Gastrocnemius medialis (tissue), 4 donors: ENCODE results near the gene ZC3H4.

Experiments used
- POLR2A ChIP-seq, 2 donors: fragments of 450-650 bp; IDR thresholded peaks; one replicate each; pipeline ENCODE4 v1.6.1; 2017; ENCODE audit warnings: antibody characterized with exemption in 2 of 2, mild to moderate bottlenecking in 2 of 2, moderate library complexity in 2 of 2
- TF ChIP-seq, protein P1 (sequence below), 5 experiments: fragments of 450-650 bp in 3 of 5; fragments of 200-600 bp in 2 of 5; sonication (generic) in 2 of 5; IDR thresholded peaks in 4 of 5; conservative IDR thresholded peaks in 1 of 5; 1 replicate in 4 of 5; 2 replicates in 1 of 5; pipeline ENCODE4 v1.5.1; 2016 to 2019; ENCODE audit warnings: antibody characterized with exemption in 5 of 5, mild to moderate bottlenecking in 3 of 5, moderate library complexity in 3 of 5

DNA sequence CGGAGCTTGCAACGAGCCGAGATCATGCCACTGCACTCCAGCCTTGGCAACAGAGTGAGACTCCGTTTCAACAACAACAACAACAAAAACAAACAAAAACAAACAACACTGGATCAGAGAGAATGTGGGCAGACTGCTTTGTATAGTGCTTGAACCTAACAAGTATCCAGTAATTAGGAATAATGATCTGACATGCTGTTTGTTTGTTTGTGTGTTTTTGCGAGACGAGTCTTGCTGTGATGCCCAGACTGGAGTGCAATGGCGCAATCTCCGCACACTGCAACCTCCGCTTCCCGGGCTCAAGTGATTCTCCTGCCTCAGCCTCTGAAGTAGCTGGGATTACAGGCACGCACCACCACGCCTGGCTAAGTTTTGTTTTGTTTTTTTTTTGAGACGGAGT, 31.1 kb upstream of the ZC3H4 start:
- TF ChIP-seq, protein P1, sequence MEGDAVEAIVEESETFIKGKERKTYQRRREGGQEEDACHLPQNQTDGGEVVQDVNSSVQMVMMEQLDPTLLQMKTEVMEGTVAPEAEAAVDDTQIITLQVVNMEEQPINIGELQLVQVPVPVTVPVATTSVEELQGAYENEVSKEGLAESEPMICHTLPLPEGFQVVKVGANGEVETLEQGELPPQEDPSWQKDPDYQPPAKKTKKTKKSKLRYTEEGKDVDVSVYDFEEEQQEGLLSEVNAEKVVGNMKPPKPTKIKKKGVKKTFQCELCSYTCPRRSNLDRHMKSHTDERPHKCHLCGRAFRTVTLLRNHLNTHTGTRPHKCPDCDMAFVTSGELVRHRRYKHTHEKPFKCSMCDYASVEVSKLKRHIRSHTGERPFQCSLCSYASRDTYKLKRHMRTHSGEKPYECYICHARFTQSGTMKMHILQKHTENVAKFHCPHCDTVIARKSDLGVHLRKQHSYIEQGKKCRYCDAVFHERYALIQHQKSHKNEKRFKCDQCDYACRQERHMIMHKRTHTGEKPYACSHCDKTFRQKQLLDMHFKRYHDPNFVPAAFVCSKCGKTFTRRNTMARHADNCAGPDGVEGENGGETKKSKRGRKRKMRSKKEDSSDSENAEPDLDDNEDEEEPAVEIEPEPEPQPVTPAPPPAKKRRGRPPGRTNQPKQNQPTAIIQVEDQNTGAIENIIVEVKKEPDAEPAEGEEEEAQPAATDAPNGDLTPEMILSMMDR (IDR thresholded peaks at IDR 0.05 in 4 of 5, conservative IDR thresholded peaks at IDR 0.05 in 1 of 5), result no peak
- no peak for TF ChIP-seq POLR2A (IDR thresholded peaks at IDR 0.05)
